Psoas muscle (tissue), 8 donors: ENCODE results near the gene APOBEC3F. TPM values are rescaled to one million over a fixed set of nuclear protein-coding genes. Genes with fewer than 3 reads are reported as not detected.

Experiments
- ATAC-seq, 4 donors: fragments of 200-7000 bp; cut with Tn5 transposase; one replicate each; pipeline ENCODE4 v1.9.1; 2020; ENCODE audit warnings: moderate library complexity in 3 of 4, mild to moderate bottlenecking in 2 of 4
- DNase-seq, 2 donors: peaks; one replicate each; pipeline ENCODE4 v3.0.0-alpha.2; 2020
- H3K27ac ChIP-seq: fragments of 200-600 bp; one replicate; pipeline ENCODE4 v1.8.0; 2022
- H3K27me3 ChIP-seq, 3 donors: fragments of 200-600 bp in 1 of 3; one replicate each; pipeline versions ENCODE4 v1.6.1 to v1.8.0; 2013 to 2022; ENCODE audit warnings: low read length in 2 of 3, mild to moderate bottlenecking in 2 of 3, moderate library complexity in 1 of 3; ENCODE audit not compliant: insufficient read depth in 3 of 3
- H3K36me3 ChIP-seq, 2 donors: fragments of 200-600 bp in 1 of 2; one replicate each; pipeline versions ENCODE4 v1.6.1 to v1.8.0; 2013 to 2022; ENCODE audit warnings: low read depth in 1 of 2, mild to moderate bottlenecking in 1 of 2, moderate library complexity in 1 of 2; ENCODE audit not compliant: insufficient read depth in 1 of 2
- H3K4me1 ChIP-seq: fragments of 200-600 bp; one replicate; pipeline ENCODE4 v1.8.0; 2022
- H3K4me3 ChIP-seq: fragments of 200-600 bp; one replicate; pipeline ENCODE4 v1.8.0; 2022; ENCODE audit warnings: mild to moderate bottlenecking
- H3K9me3 ChIP-seq: fragments of 200-600 bp; one replicate; pipeline ENCODE4 v1.8.0; 2022
- WGBS, 3 donors: extraction: QIAGEN DNeasy Blood & Tissue Kit; methylation state at CpG; one replicate each; pipeline versions ENCODE4 v1.1.6 to v1.1.7; 2013; 5-methylcytosine and 5-hydroxymethylcytosine counted together
- intact Hi-C, 2 donors: fragments of 100-400 bp; cut with DNase I; formaldehyde crosslinking; loops; one replicate each; pipeline versions ENCODE4 v1.11.0 to v1.14.2; 2022
- polyA plus RNA-seq, 3 donors: library from polyadenylated mRNA; stranded (reverse); fragments of 200-250 nt; gene quantifications; one replicate each; pipeline ENCODE4 v1.2.3, GENCODE V29; 2013
- total RNA-seq, 4 donors: library from RNA; stranded (reverse); fragmentation: NEBNext Ultra II Directional in 2 of 4; extraction: Animal tissue kit (Norgen Biotek cat#: 25700) in 2 of 4; gene quantifications; one replicate each; pipeline versions ENCODE4 v1.2.1 to v1.2.4, GENCODE V29; 2021 to 2023
- TF ChIP-seq, protein P1 (sequence below): fragments of 200-600 bp; IDR thresholded peaks from one replicate; pipeline ENCODE4 v1.8.0; 2022; ENCODE audit warnings: antibody characterized with exemption
- donor health status: healthy with polysubstance abuse.
- donor health status: DM: no; HTN: no; CAD: no; lungs with moderate emphysema.
- donor health status: Bipolar disorder and iron deficiency.
- donor health status: healthy.
- donor health status: DM: yes; HTN: yes; CAD: no.
- donor health status: DM: no; HTN: no; CAD: no.
- donor health status: DM: no; HTN: no; CAD: no.
- donor health status: DM: yes; HTN: yes; CAD: no.

Gene APOBEC3F
- total and polyA plus RNA-seq, 7 donors, result 0.06 to 1.4 (median 0.50) TPM

DNA sequence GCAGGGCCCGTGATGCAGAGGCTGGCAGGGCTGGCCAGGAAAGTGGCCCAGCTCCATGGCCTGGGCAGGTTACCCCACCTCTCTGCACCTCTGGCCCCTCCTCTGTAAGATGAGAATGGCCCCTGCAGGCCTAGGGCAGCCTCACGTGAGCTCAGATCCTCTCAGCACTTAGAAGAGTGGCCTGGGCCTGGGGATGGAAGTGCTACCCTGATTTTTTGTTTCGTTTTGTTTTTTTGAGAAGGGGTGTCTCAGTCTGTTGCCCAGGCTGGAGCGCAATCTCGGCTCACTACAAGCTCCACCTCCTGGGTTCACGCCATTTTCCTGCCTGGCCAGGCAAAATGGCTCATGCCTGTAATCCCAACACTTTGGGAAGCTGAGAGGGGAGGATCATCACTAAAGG, 57.4 kb downstream of the APOBEC3F start:
- Histone ChIP-seq H3K9me3 (no peaks in the 10 kb centered on the region), H3K27me3 (peaks cover 0 to 14% (median 2%) of the 10 kb centered on the region in 3 donors), H3K27ac (no peak overlapping the region), H3K4me3 (no peak overlapping the region), H3K36me3 (no peaks in the 10 kb centered on the region), H3K4me1 (no peaks in the 10 kb centered on the region)
- TF ChIP-seq, protein P1, sequence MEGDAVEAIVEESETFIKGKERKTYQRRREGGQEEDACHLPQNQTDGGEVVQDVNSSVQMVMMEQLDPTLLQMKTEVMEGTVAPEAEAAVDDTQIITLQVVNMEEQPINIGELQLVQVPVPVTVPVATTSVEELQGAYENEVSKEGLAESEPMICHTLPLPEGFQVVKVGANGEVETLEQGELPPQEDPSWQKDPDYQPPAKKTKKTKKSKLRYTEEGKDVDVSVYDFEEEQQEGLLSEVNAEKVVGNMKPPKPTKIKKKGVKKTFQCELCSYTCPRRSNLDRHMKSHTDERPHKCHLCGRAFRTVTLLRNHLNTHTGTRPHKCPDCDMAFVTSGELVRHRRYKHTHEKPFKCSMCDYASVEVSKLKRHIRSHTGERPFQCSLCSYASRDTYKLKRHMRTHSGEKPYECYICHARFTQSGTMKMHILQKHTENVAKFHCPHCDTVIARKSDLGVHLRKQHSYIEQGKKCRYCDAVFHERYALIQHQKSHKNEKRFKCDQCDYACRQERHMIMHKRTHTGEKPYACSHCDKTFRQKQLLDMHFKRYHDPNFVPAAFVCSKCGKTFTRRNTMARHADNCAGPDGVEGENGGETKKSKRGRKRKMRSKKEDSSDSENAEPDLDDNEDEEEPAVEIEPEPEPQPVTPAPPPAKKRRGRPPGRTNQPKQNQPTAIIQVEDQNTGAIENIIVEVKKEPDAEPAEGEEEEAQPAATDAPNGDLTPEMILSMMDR, result no peak
- 62 to 73% (median 65%) methylated on average over 6 of the region's 6 CpGs for WGBS, 3 donors
- intact Hi-C loops, result no loop called here
- ATAC-seq (no peak), DNase-seq (peak in 1 of 2 donors; percentile 28)

DNA sequence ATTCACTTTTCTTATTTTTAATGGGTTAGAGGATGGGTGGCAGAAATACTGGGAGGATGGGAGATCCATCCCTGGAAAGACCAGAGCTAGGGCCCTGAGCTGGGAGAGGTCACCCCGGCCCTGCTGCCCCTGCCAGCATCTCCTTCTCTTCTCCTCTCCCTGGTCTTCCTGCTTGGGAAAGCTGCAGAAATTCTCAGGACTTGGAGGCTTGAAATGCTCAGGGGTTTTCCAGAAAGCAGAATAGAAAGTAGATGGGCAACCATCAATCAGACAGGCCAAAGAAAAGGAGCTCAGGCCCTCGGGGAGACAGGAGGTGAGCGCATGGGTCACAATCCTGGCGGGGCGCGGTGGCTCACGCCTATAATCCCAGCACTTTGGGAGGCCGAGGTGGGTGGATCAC, 57.9 kb downstream of the APOBEC3F start:
- no peak for ATAC-seq
- WGBS, 3 donors, result 81 to 89% (median 83%) methylated on average over 8 of the region's 8 CpGs

DNA sequence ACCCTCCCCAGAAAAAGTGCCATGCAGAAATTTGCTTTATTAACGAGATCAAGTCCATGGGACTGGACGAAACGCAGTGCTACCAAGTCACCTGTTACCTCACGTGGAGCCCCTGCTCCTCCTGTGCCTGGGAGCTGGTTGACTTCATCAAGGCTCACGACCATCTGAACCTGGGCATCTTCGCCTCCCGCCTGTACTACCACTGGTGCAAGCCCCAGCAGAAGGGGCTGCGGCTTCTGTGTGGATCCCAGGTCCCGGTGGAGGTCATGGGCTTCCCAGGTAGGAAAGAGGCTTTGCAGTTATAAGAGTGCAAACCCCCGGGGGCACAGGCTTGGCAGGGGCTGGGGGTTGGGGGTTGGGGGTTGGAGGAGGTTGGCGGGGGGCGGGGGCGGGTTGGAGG, 60.6 kb downstream of the APOBEC3F start:
- Histone ChIP-seq H3K27me3 (peaks cover 0 to 14% (median 0%) of the 10 kb centered on the region in 3 donors), H3K4me1 (no peaks in the 10 kb centered on the region), H3K9me3 (no peaks in the 10 kb centered on the region), H3K36me3 (no peaks in the 10 kb centered on the region), H3K27ac (no peak overlapping the region), H3K4me3 (no peak overlapping the region)
- ATAC-seq, result no peak
- WGBS, 3 donors, result 59 to 69% (median 68%) methylated on average over 9 to 13 of the region's 13 CpGs
- TF ChIP-seq, protein P1, result no peak
- DNase-seq, result peak in 1 of 2 donors; percentile 4
- intact Hi-C loops, result no loop called here

More for the DNA sequence above, 57.9 kb downstream of the APOBEC3F start:
- TF ChIP-seq, protein P1, result no peak
- DNase-seq, result peak in 1 of 2 donors; percentile 6
- Histone ChIP-seq H3K27ac (no peak overlapping the region), H3K9me3 (no peaks in the 10 kb centered on the region), H3K4me3 (no peak overlapping the region), H3K27me3 (peaks cover 0 to 14% (median 2%) of the 10 kb centered on the region in 3 donors), H3K4me1 (no peaks in the 10 kb centered on the region), H3K36me3 (no peaks in the 10 kb centered on the region)
- intact Hi-C loops, result no loop called here

DNA sequence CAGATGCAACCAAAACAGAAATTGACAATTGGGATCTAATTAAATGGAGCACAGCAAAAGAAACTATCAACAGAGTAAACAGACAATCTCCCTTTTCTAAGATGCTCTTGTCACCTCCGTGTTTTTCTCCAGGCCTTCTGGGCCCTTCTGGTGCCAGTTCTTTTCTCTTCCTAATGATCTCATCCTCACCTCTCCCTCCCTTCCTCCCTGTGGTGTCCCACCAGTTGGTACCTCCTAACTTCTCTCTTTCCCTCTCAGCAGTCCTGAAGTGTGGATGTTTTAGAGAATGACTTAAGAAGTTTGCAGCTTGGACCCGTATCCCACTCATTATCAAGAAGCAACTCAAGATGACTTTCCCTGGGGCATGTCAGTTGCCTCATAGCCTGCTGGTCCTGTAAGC, 62.8 kb downstream of the APOBEC3F start:
- TF ChIP-seq, protein P1, result no peak
- Histone ChIP-seq H3K4me3 (no peak overlapping the region), H3K27ac (no peak overlapping the region), H3K9me3 (no peaks in the 10 kb centered on the region), H3K27me3 (peaks cover 0 to 14% (median 0%) of the 10 kb centered on the region in 3 donors), H3K36me3 (no peaks in the 10 kb centered on the region), H3K4me1 (no peaks in the 10 kb centered on the region)
- WGBS, 3 donors, result 45 to 54% (median 54%) methylated on average over 2 of the region's 2 CpGs
- intact Hi-C loops, result no loop called here
- DNase-seq, result no peak
- no peak for ATAC-seq

Other genes starting within 250 kb of the APOBEC3F start
- 1 to 10 TPM; 3.5 to 6.4 (median 4.7) TPM for gene DNAL4, start 246.7 kb upstream of the APOBEC3F start, total RNA-seq
- gene DNAL4, start 246.7 kb upstream of the APOBEC3F start, polyA plus RNA-seq, result 10 to 100 TPM in 2 of 3 donors, 1 to 10 TPM in 1; 4.2 to 13.9 (median 11.8) TPM
- 1 to 10 TPM in 1 of 4 donors, under 1 TPM in 3; 0.15 to 1.7 (median 0.61) TPM for gene NPTXR, start 196.8 kb upstream of the APOBEC3F start, total RNA-seq
- under 1 TPM; 0.35 to 0.53 (median 0.39) TPM for gene NPTXR, start 196.8 kb upstream of the APOBEC3F start, polyA plus RNA-seq
- gene CBX6, start 168.6 kb upstream of the APOBEC3F start, total RNA-seq, result 10 to 100 TPM; 15.1 to 21.0 (median 17.4) TPM
- 10 to 100 TPM in 1 of 3 donors, 1 to 10 TPM in 2; 5.2 to 17.1 (median 5.4) TPM for gene CBX6, start 168.6 kb upstream of the APOBEC3F start, polyA plus RNA-seq
- under 1 TPM; 0.19 to 0.76 (median 0.33) TPM for gene APOBEC3A, start 83.3 kb upstream of the APOBEC3F start, total RNA-seq
- under 1 TPM in 2 of 3 donors, not detected in 1; 0.09 to 0.23 TPM for gene APOBEC3A, start 83.3 kb upstream of the APOBEC3F start, polyA plus RNA-seq
- gene APOBEC3B, start 58.5 kb upstream of the APOBEC3F start, total RNA-seq, result under 1 TPM in 2 of 4 donors, not detected in 2; 0.30 to 0.59 TPM
- under 1 TPM; 0.15 to 0.57 (median 0.18) TPM for gene APOBEC3B, start 58.5 kb upstream of the APOBEC3F start, polyA plus RNA-seq
- 1 to 10 TPM; 1.7 to 4.6 (median 2.3) TPM for gene APOBEC3C, start 26.6 kb upstream of the APOBEC3F start, total RNA-seq
- gene APOBEC3C, start 26.6 kb upstream of the APOBEC3F start, polyA plus RNA-seq, result 1 to 10 TPM in 2 of 3 donors, under 1 TPM in 1; 0.82 to 1.4 (median 1.1) TPM
- gene APOBEC3D, start 19.7 kb upstream of the APOBEC3F start, total RNA-seq, result 1 to 10 TPM in 1 of 4 donors, under 1 TPM in 2, not detected in 1; 0.55 to 1.1 (median 0.74) TPM
- gene APOBEC3D, start 19.7 kb upstream of the APOBEC3F start, polyA plus RNA-seq, result under 1 TPM; 0.08 to 0.42 (median 0.18) TPM
- 1 to 10 TPM; 1.0 to 1.6 (median 1.3) TPM for gene APOBEC3G, start 36.4 kb downstream of the APOBEC3F start, total RNA-seq
- 1 to 10 TPM in 1 of 3 donors, under 1 TPM in 2; 0.45 to 1.1 (median 0.93) TPM for gene APOBEC3G, start 36.4 kb downstream of the APOBEC3F start, polyA plus RNA-seq
- gene APOBEC3H, start 56.4 kb downstream of the APOBEC3F start, total RNA-seq, result not detected
- under 1 TPM in 1 of 3 donors, not detected in 2; 0.12 TPM for gene APOBEC3H, start 56.4 kb downstream of the APOBEC3F start, polyA plus RNA-seq
- 10 to 100 TPM; 38.0 to 46.8 (median 39.2) TPM for gene CBX7, start 111.8 kb downstream of the APOBEC3F start, total RNA-seq
- gene CBX7, start 111.8 kb downstream of the APOBEC3F start, polyA plus RNA-seq, result 10 to 100 TPM; 12.2 to 52.9 (median 30.5) TPM
- 10 to 100 TPM in 3 of 4 donors, 1 to 10 TPM in 1; 7.5 to 16.4 (median 14.0) TPM for gene PDGFB, start 204.1 kb downstream of the APOBEC3F start, total RNA-seq
- 10 to 100 TPM in 1 of 3 donors, 1 to 10 TPM in 2; 5.2 to 10.1 (median 5.8) TPM for gene PDGFB, start 204.1 kb downstream of the APOBEC3F start, polyA plus RNA-seq